Loucy (cell line): ENCODE results near the gene LRRTM4.

Experiments used
- H2AFZ ChIP-seq: fragments of 200-600 bp; sonication (generic); 2 replicates; pipeline ENCODE4 v1.6.0; 2016; ENCODE audit warnings: antibody characterized with exemption, mild to moderate bottlenecking, low read length, moderate library complexity
- H3F3A ChIP-seq: fragments of 200-600 bp; 2 replicates; pipeline ENCODE4 v1.6.0; 2016; ENCODE audit warnings: antibody characterized with exemption, low read depth, mild to moderate bottlenecking
- H3K27me3 ChIP-seq: fragments of 200-600 bp; sonication (generic); 2 replicates; pipeline ENCODE4 v1.6.1; 2014; ENCODE audit warnings: low read length, mild to moderate bottlenecking; ENCODE audit not compliant: insufficient read depth, poor library complexity, severe bottlenecking
- H3K36me3 ChIP-seq: fragments of 200-600 bp; sonication (generic); 2 replicates; pipeline ENCODE4 v1.6.1; 2016; ENCODE audit warnings: low read length; ENCODE audit not compliant: insufficient read depth
- H3K4me1 ChIP-seq: fragments of 200-600 bp; sonication (generic); 2 replicates; pipeline ENCODE4 v1.5.1; 2014; ENCODE audit warnings: low read length, mild to moderate bottlenecking; ENCODE audit not compliant: insufficient read depth, poor library complexity, severe bottlenecking
- H3K4me2 ChIP-seq: fragments of 200-600 bp; sonication (generic); 2 replicates; pipeline ENCODE4 v1.6.0; 2014; ENCODE audit warnings: antibody characterized with exemption, low read length, low read depth, mild to moderate bottlenecking; ENCODE audit not compliant: poor library complexity, severe bottlenecking
- H3K4me3 ChIP-seq: fragments of 200-600 bp; sonication (generic); 2 replicates; pipeline ENCODE4 v1.5.1; 2014; ENCODE audit warnings: low read length, mild to moderate bottlenecking, mixed read lengths; ENCODE audit not compliant: poor library complexity, severe bottlenecking
- H3K79me2 ChIP-seq: fragments of 200-600 bp; sonication (generic); 2 replicates; pipeline ENCODE4 v1.6.1; 2014; ENCODE audit warnings: low read length; ENCODE audit not compliant: insufficient read depth
- H3K9ac ChIP-seq: fragments of 200-600 bp; sonication (generic); 2 replicates; pipeline ENCODE4 v1.6.0; 2014; ENCODE audit warnings: mild to moderate bottlenecking, low read depth, low read length, moderate library complexity; ENCODE audit not compliant: poor library complexity, severe bottlenecking
- H3K9me2 ChIP-seq: fragments of 200-600 bp; sonication (generic); replicated peaks from 2 replicates; pipeline ENCODE4 v1.6.1; 2016; ENCODE audit warnings: low read depth, low read length, mixed read lengths
- H3K9me3 ChIP-seq: fragments of 200-600 bp; sonication (generic); 2 replicates; pipeline ENCODE4 v1.6.1; 2014; ENCODE audit warnings: mild to moderate bottlenecking, antibody characterized with exemption, low read length, low read depth; ENCODE audit not compliant: insufficient read depth
- H4K20me1 ChIP-seq: fragments of 200-600 bp; sonication (generic); 2 replicates; pipeline ENCODE4 v1.6.0; 2014; ENCODE audit warnings: antibody characterized with exemption, low read length, mild to moderate bottlenecking; ENCODE audit not compliant: insufficient read depth, poor library complexity, severe bottlenecking
- EZH2phosphoT487 ChIP-seq: fragments of 200-600 bp; IDR thresholded peaks from 2 replicates; pipeline ENCODE4 v1.6.1; 2018; ENCODE audit warnings: antibody characterized with exemption, mild to moderate bottlenecking, moderate library complexity, borderline replicate concordance
- TF ChIP-seq, protein P1 (sequence below): fragments of 200-600 bp; sonication (generic); conservative IDR thresholded peaks from 2 replicates; pipeline ENCODE4 v1.5.1; 2014; ENCODE audit warnings: mild to moderate bottlenecking, antibody characterized with exemption, low read length

LRRTM4 gene

GRCh38 chr2:77085561-77085960, 436.6 kb downstream of the LRRTM4 start:
- Histone ChIP-seq H2AFZ (no peak overlapping the region), H3K9ac (no peak overlapping the region), H3K9me3 (no peaks in the 10 kb centered on the region), H3K36me3 (no peaks in the 10 kb centered on the region), H3K4me1 (no peaks in the 10 kb centered on the region), H3K27me3 (no peaks in the 10 kb centered on the region), H3K9me2 (no peaks in the 10 kb centered on the region), H3K4me2 (no peak overlapping the region), H3K79me2 (no peaks in the 10 kb centered on the region), H4K20me1 (no peaks in the 10 kb centered on the region), H3F3A (no peaks in the 10 kb centered on the region), H3K4me3 (no peak overlapping the region)
- TF ChIP-seq EZH2phosphoT487, result no peak
- TF ChIP-seq, protein P1, sequence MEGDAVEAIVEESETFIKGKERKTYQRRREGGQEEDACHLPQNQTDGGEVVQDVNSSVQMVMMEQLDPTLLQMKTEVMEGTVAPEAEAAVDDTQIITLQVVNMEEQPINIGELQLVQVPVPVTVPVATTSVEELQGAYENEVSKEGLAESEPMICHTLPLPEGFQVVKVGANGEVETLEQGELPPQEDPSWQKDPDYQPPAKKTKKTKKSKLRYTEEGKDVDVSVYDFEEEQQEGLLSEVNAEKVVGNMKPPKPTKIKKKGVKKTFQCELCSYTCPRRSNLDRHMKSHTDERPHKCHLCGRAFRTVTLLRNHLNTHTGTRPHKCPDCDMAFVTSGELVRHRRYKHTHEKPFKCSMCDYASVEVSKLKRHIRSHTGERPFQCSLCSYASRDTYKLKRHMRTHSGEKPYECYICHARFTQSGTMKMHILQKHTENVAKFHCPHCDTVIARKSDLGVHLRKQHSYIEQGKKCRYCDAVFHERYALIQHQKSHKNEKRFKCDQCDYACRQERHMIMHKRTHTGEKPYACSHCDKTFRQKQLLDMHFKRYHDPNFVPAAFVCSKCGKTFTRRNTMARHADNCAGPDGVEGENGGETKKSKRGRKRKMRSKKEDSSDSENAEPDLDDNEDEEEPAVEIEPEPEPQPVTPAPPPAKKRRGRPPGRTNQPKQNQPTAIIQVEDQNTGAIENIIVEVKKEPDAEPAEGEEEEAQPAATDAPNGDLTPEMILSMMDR, result no peak

DNA sequence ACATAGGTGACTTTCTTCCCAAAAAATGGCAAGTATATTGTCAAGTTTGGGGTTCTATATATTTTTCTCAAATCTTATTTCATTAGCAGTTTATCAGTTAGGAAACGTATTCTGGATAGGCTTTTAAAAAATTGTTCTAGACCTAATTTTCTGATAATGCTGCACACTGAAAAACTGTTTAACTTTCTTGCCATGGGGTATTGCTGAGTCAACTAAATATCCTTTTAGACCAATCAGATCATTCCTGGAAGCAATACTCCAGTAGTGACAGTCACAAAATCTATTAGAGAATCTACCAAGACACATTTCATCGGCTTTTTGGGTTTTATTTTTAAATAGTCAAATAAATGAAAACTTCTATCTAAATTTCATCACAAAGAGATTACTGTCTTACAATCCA, 440.6 kb downstream of the LRRTM4 start:
- no peaks in the 10 kb centered on the region for H3K27me3 ChIP-seq
- H3K9me2 ChIP-seq, result no peaks in the 10 kb centered on the region
- TF ChIP-seq, protein P1, result no peak
- no peak for TF ChIP-seq EZH2phosphoT487
- no peaks in the 10 kb centered on the region for H3K79me2 ChIP-seq
- H3K4me2 ChIP-seq, result no peak overlapping the region
- H3F3A ChIP-seq, result no peaks in the 10 kb centered on the region
- no peaks in the 10 kb centered on the region for H4K20me1 ChIP-seq
- H2AFZ ChIP-seq, result no peak overlapping the region
- H3K4me3 ChIP-seq, result no peak overlapping the region
- no peaks in the 10 kb centered on the region for H3K9me3 ChIP-seq
- H3K36me3 ChIP-seq, result no peaks in the 10 kb centered on the region
- H3K9ac ChIP-seq, result no peak overlapping the region
- H3K4me1 ChIP-seq, result no peaks in the 10 kb centered on the region

GRCh38 chr2:77064324-77064723, 457.9 kb downstream of the LRRTM4 start:
- Histone ChIP-seq H3K79me2 (no peaks in the 10 kb centered on the region), H3K36me3 (no peaks in the 10 kb centered on the region), H3K4me2 (no peak overlapping the region), H3K4me1 (no peaks in the 10 kb centered on the region), H3K9ac (no peak overlapping the region), H3K9me3 (no peaks in the 10 kb centered on the region), H2AFZ (no peak overlapping the region), H3K9me2 (no peaks in the 10 kb centered on the region), H3K27me3 (no peaks in the 10 kb centered on the region), H3K4me3 (no peak overlapping the region), H3F3A (no peaks in the 10 kb centered on the region), H4K20me1 (no peaks in the 10 kb centered on the region)
- TF ChIP-seq EZH2phosphoT487, result no peak
- TF ChIP-seq, protein P1, result no peak
